GM23338 (cell line): Measurements from ENCODE around the gene KLHL13.
"Not testable (repeated sequence)": the region's sequence is repeated elsewhere in the genome, so short reads cannot be mapped to it uniquely, and the experiment has no call there.

ENCODE experiments used
- CREB1 ChIP-seq: fragments of 250-450 bp; sonication (Bioruptor Pico); IDR thresholded peaks from 2 replicates; pipeline ENCODE4 v1.5.0; 2020; ENCODE audit warnings: low read depth, mild to moderate bottlenecking, moderate library complexity
- CTCF ChIP-seq, 2 experiments: fragments of 200-600 bp in 1 of 2; sonication (generic) in 1 of 2; conservative IDR thresholded peaks; 2 replicates each; pipeline versions ENCODE4 v1.5.1 to v1.6.1; 2016 to 2017; ENCODE audit warnings: antibody characterized with exemption in 2 of 2, low read depth in 2 of 2, mild to moderate bottlenecking in 2 of 2, moderate library complexity in 1 of 2
- EZH2 ChIP-seq: fragments of 200-600 bp; sonication (generic); IDR thresholded peaks from one replicate; pipeline ENCODE4 v1.8.0; 2017; ENCODE audit warnings: antibody characterized with exemption, mild to moderate bottlenecking, low read depth; ENCODE audit not compliant: unreplicated experiment
- EZH2phosphoT487 ChIP-seq: fragments of 200-600 bp; sonication (generic); IDR thresholded peaks from one replicate; pipeline ENCODE4 v1.8.1; 2018; ENCODE audit warnings: antibody characterized with exemption; ENCODE audit not compliant: unreplicated experiment
- JUNB ChIP-seq: IDR thresholded peaks from one replicate; pipeline ENCODE4 v1.6.1; 2016; ENCODE audit warnings: antibody characterized with exemption; ENCODE audit not compliant: unreplicated experiment
- NANOG ChIP-seq: IDR thresholded peaks from 2 replicates; pipeline ENCODE4 v1.6.1; 2016; ENCODE audit warnings: antibody characterized with exemption, borderline replicate concordance
- POLR2AphosphoS5 ChIP-seq: IDR thresholded peaks from 2 replicates; pipeline ENCODE4 v1.6.1; 2016; ENCODE audit warnings: antibody characterized with exemption, low read depth
- REST ChIP-seq: IDR thresholded peaks from one replicate; pipeline ENCODE4 v1.6.1; 2018; ENCODE audit warnings: antibody characterized with exemption; ENCODE audit not compliant: unreplicated experiment
- STAT1 ChIP-seq: IDR thresholded peaks from one replicate; pipeline ENCODE4 v1.6.1; 2016; ENCODE audit warnings: antibody characterized with exemption; ENCODE audit not compliant: unreplicated experiment
- ZNF114 ChIP-seq: fragments of 250-450 bp; sonication (Bioruptor Pico); IDR thresholded peaks from 2 replicates; pipeline ENCODE4 v1.5.0; 2020; ENCODE audit warnings: mild to moderate bottlenecking, moderate library complexity
- ZNF331 ChIP-seq: fragments of 250-450 bp; sonication (Bioruptor Pico); IDR thresholded peaks from 2 replicates; pipeline ENCODE4 v1.5.0; 2020; ENCODE audit warnings: low read depth, mild to moderate bottlenecking, moderate library complexity
- ZNF462 ChIP-seq: fragments of 250-450 bp; sonication (Bioruptor Pico); IDR thresholded peaks from 2 replicates; pipeline ENCODE4 v1.5.0; 2020; ENCODE audit warnings: mild to moderate bottlenecking, moderate library complexity
- TF ChIP-seq, protein P1 (sequence below): IDR thresholded peaks from 2 replicates; pipeline ENCODE4 v1.6.1; 2016; ENCODE audit warnings: antibody characterized with exemption

GRCh38 chrX:117930116-117930515 lies 186.5 kb downstream of the KLHL13 start:
- not testable (repeated sequence) for TF ChIP-seq POLR2AphosphoS5; CTCF (conservative IDR thresholded peaks at IDR 0.05; ENCODE audit: low read depth in 2 of 2); EZH2; CREB1 (CRISPR knock-in tag); REST; EZH2phosphoT487; ZNF331 (CRISPR knock-in tag); ZNF114 (CRISPR knock-in tag); ZNF462 (CRISPR knock-in tag); JUNB; NANOG; STAT1
- TF ChIP-seq, protein P1, sequence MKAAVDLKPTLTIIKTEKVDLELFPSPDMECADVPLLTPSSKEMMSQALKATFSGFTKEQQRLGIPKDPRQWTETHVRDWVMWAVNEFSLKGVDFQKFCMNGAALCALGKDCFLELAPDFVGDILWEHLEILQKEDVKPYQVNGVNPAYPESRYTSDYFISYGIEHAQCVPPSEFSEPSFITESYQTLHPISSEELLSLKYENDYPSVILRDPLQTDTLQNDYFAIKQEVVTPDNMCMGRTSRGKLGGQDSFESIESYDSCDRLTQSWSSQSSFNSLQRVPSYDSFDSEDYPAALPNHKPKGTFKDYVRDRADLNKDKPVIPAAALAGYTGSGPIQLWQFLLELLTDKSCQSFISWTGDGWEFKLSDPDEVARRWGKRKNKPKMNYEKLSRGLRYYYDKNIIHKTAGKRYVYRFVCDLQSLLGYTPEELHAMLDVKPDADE: not testable (repeated sequence)
